WI38 (cell line): ENCODE data around the gene KNTC1.
"Not testable (repeated sequence)": the region's sequence is repeated elsewhere in the genome, so short reads cannot be mapped to it uniquely, and the experiment has no call there.

Experiments used
- H3K4me3 ChIP-seq: 2 replicates; pipeline ENCODE4 v1.5.1; 2011; ENCODE audit warnings: low read depth, mild to moderate bottlenecking, control low read depth, low read length
- TF ChIP-seq, protein P1 (sequence below): IDR thresholded peaks from 2 replicates; pipeline ENCODE4 v1.5.1; 2012; ENCODE audit warnings: low read depth, mild to moderate bottlenecking, control low read depth, low read length

KNTC1 gene

DNA sequence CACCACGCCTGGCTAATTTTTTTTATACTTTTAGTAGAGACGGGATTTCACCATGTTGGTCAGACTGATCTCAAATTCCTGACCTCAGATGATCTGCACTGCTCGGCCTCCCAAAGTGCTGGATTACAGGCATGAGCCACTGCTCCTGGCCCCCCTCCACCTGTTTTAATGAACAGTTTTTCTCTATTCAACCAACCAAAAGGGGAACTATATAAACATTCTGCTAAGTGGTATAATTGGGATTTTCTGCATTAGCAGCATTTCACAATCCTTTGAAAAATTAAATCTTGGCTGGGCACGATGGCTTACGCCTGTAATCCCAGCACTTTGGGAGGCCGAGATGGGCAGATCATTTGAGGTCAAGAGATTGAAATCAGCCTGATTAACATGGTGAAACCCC lies 44.8 kb downstream of the KNTC1 start:
- no peak overlapping the region for H3K4me3 ChIP-seq
- TF ChIP-seq, protein P1, sequence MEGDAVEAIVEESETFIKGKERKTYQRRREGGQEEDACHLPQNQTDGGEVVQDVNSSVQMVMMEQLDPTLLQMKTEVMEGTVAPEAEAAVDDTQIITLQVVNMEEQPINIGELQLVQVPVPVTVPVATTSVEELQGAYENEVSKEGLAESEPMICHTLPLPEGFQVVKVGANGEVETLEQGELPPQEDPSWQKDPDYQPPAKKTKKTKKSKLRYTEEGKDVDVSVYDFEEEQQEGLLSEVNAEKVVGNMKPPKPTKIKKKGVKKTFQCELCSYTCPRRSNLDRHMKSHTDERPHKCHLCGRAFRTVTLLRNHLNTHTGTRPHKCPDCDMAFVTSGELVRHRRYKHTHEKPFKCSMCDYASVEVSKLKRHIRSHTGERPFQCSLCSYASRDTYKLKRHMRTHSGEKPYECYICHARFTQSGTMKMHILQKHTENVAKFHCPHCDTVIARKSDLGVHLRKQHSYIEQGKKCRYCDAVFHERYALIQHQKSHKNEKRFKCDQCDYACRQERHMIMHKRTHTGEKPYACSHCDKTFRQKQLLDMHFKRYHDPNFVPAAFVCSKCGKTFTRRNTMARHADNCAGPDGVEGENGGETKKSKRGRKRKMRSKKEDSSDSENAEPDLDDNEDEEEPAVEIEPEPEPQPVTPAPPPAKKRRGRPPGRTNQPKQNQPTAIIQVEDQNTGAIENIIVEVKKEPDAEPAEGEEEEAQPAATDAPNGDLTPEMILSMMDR, result no peak

DNA sequence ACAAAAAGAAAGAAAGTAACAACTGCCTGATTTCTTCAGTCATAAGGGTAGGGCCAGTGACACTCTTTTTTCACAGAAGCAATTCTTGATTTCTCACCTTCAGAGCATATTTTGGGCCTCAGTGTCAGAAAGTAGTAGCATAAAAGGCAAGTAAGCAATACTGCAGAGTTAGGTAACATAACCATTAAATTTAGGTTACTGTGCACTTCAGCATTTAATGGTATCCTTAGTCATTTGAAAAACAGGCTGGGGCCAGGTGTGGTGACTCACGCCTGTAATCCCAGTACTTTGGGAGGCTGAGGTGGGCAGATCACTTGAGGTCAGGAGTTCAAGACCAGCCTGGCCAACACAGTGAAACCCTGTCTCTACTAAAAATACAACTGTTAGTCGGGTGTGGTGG lies 56.2 kb downstream of the KNTC1 start:
- not testable (repeated sequence) for H3K4me3 ChIP-seq

DNA sequence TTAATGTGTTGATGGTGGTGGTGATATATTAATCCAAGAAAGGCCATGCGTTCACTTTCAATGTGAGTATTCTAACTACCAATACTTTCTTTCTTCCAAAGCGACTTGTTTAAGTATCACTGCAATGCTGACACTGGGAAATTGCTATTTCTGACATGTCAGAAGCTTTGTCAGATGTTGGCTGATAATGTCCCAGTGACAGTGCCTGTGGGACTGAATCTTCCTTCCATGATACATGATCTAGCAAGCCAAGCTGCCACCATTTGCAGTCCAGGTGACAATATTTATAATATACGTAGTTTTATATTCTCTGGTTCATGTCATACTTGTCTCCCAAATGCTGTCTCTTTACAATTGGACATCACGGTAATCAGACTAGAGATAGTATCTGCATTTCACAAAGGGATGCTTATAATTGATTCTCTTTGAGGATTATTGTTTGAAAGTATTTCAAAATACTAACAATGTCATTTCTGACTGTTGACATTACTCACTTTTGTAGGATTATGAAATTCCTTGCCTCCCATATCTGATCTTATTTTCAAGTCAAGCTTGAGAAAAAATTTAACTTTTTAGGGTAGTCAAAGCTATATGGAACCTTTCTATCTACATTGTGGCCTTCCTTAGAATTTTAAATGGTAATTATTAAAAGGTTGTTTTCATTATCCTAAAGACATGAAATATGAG lies 57.3 kb downstream of the KNTC1 start:
- TF ChIP-seq, protein P1, result no peak
- no peak overlapping the region for H3K4me3 ChIP-seq

DNA sequence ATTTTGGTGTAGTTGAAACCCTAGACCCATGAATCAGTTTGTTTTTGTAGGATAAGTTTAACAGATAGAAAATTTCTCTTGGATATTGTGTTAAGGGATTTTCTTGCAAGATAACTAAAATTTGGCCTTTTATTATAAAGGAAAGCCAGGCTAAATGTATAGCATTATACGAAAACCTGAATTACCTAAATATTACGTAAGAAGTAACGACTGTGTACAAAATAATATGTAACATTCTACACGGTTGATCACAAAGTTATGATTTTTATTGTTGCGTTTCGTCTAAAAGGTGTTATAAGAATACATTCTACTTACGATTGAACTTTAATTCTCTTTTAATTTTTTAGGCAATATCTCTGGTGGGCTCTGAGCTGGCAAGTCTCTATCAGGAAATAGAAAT lies 63.9 kb downstream of the KNTC1 start:
- no peak overlapping the region for H3K4me3 ChIP-seq
- TF ChIP-seq, protein P1, result no peak

DNA sequence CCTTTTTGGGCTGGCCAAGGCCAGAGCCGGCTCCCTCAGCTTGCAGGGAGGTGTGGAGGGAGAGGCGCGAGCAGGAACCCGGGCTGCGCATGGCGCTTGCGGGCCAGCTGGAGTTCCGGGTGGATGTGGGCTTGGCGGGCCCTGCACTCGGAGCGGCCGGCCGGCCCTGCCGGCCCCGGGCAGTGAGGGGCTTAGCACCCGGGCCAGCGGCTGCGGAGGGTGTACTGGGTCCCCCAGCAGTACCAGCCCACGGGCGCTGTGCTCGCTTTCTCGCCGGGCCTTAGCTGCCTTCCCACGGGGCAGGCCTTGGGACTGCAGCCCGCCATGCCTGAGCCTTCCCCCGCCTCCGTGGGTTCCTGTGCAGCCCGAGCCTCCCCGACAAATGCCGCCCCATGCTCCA lies 64.9 kb downstream of the KNTC1 start:
- not testable (repeated sequence) for H3K4me3 ChIP-seq

DNA sequence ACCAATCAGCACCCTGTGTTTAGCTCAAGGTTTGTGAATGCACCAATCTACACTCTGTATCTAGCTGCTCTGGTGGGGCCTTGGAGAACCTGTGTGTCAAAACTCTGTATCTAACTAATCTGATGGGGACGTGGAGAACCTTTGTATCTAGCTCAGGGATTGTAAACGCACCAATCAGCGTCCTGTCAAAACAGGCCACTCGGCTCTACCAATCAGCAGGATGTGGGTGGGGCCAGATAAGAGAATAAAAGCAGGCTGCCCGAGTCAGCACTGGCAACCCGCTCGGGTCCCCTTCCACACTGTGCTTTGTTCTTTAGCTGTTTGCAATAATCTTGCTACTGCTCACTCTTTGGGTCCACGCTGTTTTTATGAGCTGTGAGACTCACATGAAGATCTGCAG lies 65.5 kb downstream of the KNTC1 start:
- not testable (repeated sequence) for H3K4me3 ChIP-seq

DNA sequence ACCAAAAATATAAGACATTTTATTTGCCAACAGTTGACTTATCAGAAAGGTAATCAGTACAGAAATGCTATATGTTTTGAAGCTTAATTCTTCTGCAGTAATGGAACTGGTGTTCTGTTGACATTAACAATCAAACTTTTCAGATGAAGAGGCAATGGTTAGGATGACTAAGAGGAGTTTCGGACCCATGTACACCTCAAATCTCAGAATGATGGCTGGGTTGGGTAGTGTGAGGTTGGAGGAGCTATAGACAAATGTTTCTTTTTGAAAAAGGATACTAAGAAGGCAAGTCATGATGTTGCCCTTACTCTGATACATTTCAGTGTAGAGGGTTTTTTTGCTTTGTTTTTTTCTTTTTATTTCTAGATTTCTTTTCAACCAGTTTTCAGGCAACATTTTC lies 66.9 kb downstream of the KNTC1 start:
- TF ChIP-seq, protein P1, result no peak

DNA sequence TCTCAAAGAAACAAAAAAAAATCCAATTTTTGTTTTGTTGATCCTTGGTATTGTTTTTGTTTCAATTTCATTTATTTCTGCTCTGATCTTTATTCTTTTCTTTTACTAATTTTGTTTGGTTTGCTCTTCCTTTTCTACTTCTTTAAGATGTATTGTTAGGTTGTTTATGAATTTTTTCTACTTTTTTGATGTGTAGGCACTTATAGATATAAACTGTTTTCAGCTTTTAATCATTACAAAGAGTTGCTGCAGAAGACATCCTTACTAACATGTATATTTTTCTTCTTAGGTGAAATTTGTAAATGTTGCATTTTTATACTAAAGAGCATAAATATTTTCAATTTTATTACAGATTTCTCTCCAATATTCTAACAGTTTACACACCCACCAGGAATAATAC lies 69.8 kb downstream of the KNTC1 start:
- no peak overlapping the region for H3K4me3 ChIP-seq
- TF ChIP-seq, protein P1, result no peak

More for the DNA sequence above, 66.9 kb downstream of the KNTC1 start:
- H3K4me3 ChIP-seq, result no peak overlapping the region

DNA sequence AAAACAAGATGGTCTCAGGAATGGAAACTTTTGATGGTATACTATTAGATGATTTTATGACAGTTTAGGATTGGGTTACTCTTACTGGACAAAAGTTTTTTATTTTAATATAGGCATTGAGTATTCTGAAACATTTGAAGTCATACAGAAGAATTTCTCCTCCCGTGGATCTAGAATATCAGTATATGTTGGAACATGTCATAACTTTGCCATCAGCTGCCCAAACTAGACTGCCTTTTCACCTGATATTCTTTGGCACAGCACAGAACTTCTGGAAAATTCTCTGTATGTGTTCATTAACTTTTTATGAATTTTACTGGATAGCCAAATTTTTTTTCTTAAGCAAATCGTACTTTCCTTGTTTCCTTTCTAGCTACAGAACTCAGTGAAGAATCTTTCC lies 75.4 kb downstream of the KNTC1 start:
- H3K4me3 ChIP-seq, result no peak overlapping the region
- TF ChIP-seq, protein P1, result no peak
